NCI-H460 (cell line): ENCODE measurements around the gene SYNE4. TPM values are rescaled to one million over a fixed set of nuclear protein-coding genes. Genes with fewer than 3 reads are reported as not detected.
"Not testable (repeated sequence)": the region's sequence is repeated elsewhere in the genome, so short reads cannot be mapped to it uniquely, and the experiment has no call there.

Experiments
- DNase-seq: peaks from one replicate; pipeline ENCODE4 v3.0.0-alpha.2; 2016; ENCODE audit warnings: low read depth; ENCODE audit errors: extremely low read depth
- small RNA-seq, 2 experiments: library from RNA; depleted of rRNA; stranded (forward); fragments of <200 nt; gene quantifications; one replicate each; pipeline ENCODE3, GENCODE V24; 2014
- total RNA-seq: library from RNA; depleted of rRNA; stranded (reverse); fragments of >200 nt; shearing (Covaris generic); gene quantifications from 2 replicates; pipeline ENCODE4 v1.2.3, GENCODE V29; 2014; rRNA removed

Gene SYNE4
- total RNA-seq, 1 experiment from 2014 or later: 0.22 TPM

- no peak for DNase-seq
Observed at GRCh38 chr19:35959040-35959967, 49.3 kb downstream of the SYNE4 start.

- no peak for DNase-seq
Observed at GRCh38 chr19:35958660-35959039, 50.0 kb downstream of the SYNE4 start.

GRCh38 chr19:35957411-35957810, 51.2 kb downstream of the SYNE4 start:
- not testable (repeated sequence) for DNase-seq

GRCh38 chr19:35955881-35956634, 52.6 kb downstream of the SYNE4 start:
- no peak for DNase-seq

Small RNA genes lying within 50 kb of the gene (small RNA-seq; reads per million reads assigned to genes)
- gene AF038458.1: 0 reads per million in 2 experiments

Other genes starting within 250 kb of the SYNE4 start
- 3.1 and 3.5 TPM in 2 replicates for gene ARHGAP33, start 233.2 kb downstream of the SYNE4 start, total RNA-seq
- gene PRODH2, start 196.0 kb downstream of the SYNE4 start, total RNA-seq: not detected in 2 replicates
- gene NPHS1, start 156.3 kb downstream of the SYNE4 start, total RNA-seq: not detected in 2 replicates
- 0.12 and 0.32 TPM in 2 replicates for gene KIRREL2, start 151.9 kb downstream of the SYNE4 start, total RNA-seq
- 12.2 and 19.5 TPM in 2 replicates for gene APLP1, start 140.2 kb downstream of the SYNE4 start, total RNA-seq
- 4.3 and 5.1 TPM in 2 replicates for gene NFKBID, start 108.3 kb downstream of the SYNE4 start, total RNA-seq
- gene HCST, start 106.3 kb downstream of the SYNE4 start, total RNA-seq: not detected in 2 replicates
- gene TYROBP, start 100.5 kb downstream of the SYNE4 start, total RNA-seq: 0.64 TPM in 1 of 2 replicates, not detected in the other
- 3.5 and 6.1 TPM in 2 replicates for gene LRFN3, start 72.4 kb downstream of the SYNE4 start, total RNA-seq
- 19.8 and 26.1 TPM in 2 replicates for gene SDHAF1, start 13.6 kb downstream of the SYNE4 start, total RNA-seq
- 21.1 and 25.6 TPM in 2 replicates for gene ALKBH6, start 5.4 kb upstream of the SYNE4 start, total RNA-seq
- 0.27 and 0.35 TPM in 2 replicates for gene CLIP3, start 24.1 kb upstream of the SYNE4 start, total RNA-seq
- gene THAP8, start 45.5 kb upstream of the SYNE4 start, total RNA-seq: 2.9 and 3.0 TPM in 2 replicates
- gene WDR62, start 46.1 kb upstream of the SYNE4 start, total RNA-seq: 12.3 and 13.7 TPM in 2 replicates
- not detected in 2 replicates for gene OVOL3, start 102.3 kb upstream of the SYNE4 start, total RNA-seq
- gene POLR2I, start 106.1 kb upstream of the SYNE4 start, total RNA-seq: 90.1 and 139 TPM in 2 replicates
- gene TBCB, start 106.7 kb upstream of the SYNE4 start, total RNA-seq: 147 and 154 TPM in 2 replicates
- gene CAPNS1, start 131.3 kb upstream of the SYNE4 start, total RNA-seq: 417 and 452 TPM in 2 replicates
- gene COX7A1, start 143.6 kb upstream of the SYNE4 start, total RNA-seq: not detected in 2 replicates
- gene ZNF565, start 205.9 kb upstream of the SYNE4 start, total RNA-seq: 5.4 and 6.5 TPM in 2 replicates
- 132 and 138 TPM in 2 replicates for gene ZNF146, start 206.3 kb upstream of the SYNE4 start, total RNA-seq